ENCODE data around the gene AMOT.

DNA sequence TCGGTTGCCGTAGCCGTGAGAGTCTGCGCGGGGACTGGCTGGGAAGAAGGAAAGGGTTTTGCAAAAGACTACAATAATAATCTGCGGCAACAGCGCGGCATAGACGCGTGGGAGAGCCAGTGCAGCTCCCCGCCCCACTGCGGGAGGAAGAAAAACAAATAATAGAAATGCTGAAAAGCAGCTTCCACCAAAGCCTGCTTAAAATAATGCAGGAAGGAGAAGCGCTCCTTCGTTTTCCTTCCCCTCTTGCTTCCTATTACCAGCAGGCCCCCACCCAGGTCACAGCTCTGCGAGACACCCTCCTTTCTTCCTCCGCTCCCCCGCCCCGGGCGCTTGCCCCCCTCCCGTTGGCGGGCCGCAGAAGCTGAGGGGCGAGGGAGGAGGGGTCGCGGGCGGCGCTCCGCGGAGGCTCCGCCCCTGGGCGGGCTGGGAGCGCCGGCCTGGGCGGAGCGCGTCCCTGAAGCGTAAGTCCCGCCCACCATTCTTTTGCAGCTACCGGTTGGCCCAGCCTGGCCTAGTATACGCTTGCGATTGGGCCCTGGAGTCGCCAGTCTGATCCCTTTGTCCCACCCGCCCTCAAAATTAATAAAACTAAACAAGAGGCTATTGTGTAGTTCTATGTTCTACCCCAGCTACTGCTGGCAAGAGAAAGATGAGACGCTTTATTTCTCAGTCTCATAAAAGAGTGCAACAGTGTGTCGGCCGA, 636 bp upstream of the AMOT start:
- TF ChIP-seq, protein P1, sequence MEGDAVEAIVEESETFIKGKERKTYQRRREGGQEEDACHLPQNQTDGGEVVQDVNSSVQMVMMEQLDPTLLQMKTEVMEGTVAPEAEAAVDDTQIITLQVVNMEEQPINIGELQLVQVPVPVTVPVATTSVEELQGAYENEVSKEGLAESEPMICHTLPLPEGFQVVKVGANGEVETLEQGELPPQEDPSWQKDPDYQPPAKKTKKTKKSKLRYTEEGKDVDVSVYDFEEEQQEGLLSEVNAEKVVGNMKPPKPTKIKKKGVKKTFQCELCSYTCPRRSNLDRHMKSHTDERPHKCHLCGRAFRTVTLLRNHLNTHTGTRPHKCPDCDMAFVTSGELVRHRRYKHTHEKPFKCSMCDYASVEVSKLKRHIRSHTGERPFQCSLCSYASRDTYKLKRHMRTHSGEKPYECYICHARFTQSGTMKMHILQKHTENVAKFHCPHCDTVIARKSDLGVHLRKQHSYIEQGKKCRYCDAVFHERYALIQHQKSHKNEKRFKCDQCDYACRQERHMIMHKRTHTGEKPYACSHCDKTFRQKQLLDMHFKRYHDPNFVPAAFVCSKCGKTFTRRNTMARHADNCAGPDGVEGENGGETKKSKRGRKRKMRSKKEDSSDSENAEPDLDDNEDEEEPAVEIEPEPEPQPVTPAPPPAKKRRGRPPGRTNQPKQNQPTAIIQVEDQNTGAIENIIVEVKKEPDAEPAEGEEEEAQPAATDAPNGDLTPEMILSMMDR (IDR thresholded peaks at IDR 0.05): no peak
- no peak for TF ChIP-seq EZH2 (IDR thresholded peaks at IDR 0.05; ENCODE audit: borderline replicate concordance, insufficient read depth, low read depth, low read length, poor library complexity, severe bottlenecking)

Data from B cell (primary cell).